Measurements from ENCODE around the gene SNRPA1.
A peak's percentile ranks its signal among the peaks of the same experiment; 100 is the strongest.

Gene SNRPA1

DNA sequence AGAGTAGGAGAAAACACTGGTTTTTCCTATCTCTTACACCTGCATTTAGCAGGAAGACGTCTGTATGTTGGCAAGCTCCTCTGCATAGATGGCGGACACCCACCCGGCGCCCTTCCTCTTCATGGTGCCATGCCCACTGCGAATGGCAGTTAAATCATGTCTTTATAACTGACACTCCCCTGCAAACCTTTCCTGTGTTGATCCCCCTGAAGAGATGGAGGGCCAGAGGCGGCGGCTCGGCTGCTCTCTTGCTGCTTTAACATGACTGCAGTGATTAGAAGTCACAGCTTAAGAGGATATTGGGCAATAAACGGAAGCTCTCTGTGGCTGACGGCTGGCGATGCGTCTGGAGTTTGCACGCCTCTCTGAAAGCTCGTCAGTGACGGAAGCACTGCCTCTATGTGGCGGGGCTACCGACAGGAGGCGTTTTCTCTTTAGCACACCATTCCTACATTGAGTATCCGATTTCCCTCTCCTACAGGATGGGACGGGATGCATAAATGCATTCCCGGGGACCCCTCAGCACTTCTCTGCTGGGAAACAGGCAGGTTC lies 25.5 kb upstream of the SNRPA1 start:
- peak; percentile 15 for DNase-seq (ENCODE audit: low read depth, low spot score)

- no peak for DNase-seq (ENCODE audit: low read depth, low spot score)
Observed at GRCh38 chr15:101318839-101319238, 23.8 kb upstream of the SNRPA1 start.

DNA sequence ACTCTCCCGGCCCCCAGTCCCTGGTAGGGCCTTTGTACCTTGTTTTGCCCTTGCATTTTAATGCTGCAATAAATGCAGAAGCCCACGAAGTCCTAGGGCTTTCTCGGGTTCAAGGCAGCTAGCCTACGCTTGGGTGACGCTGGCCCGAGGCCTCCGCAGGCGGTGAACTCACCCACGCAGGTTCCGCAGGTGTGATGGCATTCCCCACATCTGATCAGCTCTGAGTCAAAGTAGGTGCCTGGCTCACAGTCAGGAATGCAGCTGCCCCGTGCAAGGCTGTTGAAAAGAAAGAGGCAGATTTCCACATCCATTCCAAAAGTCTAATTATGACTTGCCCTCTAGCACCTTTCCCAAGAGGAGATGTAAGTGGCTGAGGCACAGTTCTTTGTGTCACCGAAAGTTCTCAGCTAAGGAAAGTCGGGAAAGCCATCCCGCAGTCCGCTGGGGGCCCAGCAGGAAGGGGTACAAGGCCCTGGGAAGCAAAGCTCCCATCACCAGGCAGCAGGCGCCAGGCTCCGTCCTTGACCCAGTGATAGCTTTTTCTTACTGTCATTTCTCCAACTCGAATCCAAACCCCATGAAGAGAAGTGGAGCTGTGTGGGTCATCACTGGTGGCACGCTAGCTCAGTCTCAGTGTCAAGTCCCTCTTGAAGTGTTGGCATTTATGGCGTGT lies 23.2 kb upstream of the SNRPA1 start:
- DNase-seq (ENCODE audit: low read depth, low spot score): no peak

DNA sequence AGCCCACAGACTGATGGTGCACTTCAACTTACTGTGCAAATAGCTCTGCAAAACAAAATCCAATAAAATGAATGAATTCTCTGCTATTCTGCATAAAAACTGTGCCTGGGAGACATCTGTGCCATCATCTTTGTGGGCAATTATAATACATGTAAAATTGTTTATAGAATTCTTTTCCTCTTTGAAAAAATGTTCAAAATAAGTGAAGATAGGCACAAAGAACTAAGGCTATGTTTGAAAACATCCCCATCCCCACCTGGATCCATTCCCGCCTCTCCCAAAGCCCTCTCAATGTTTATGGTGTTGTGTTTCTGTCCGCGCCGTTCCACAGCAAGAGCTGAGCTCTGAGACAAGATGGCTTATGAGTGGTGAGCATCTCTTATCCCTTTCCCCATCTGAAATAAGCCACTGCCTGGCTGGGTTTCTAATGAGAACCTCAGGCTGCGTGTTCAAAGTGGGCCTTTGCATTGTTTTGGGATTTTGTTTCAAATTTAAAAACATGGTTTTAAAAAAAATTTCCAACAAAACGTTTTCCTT lies 22.4 kb upstream of the SNRPA1 start:
- no peak for DNase-seq (ENCODE audit: low read depth, low spot score)

GRCh38 chr15:101316529-101316928 lies 21.5 kb upstream of the SNRPA1 start:
- no peak for DNase-seq (ENCODE audit: low read depth, low spot score)

- no peak for DNase-seq (ENCODE audit: low read depth, low spot score)
Observed at GRCh38 chr15:101315736-101316135, 20.7 kb upstream of the SNRPA1 start.

DNA sequence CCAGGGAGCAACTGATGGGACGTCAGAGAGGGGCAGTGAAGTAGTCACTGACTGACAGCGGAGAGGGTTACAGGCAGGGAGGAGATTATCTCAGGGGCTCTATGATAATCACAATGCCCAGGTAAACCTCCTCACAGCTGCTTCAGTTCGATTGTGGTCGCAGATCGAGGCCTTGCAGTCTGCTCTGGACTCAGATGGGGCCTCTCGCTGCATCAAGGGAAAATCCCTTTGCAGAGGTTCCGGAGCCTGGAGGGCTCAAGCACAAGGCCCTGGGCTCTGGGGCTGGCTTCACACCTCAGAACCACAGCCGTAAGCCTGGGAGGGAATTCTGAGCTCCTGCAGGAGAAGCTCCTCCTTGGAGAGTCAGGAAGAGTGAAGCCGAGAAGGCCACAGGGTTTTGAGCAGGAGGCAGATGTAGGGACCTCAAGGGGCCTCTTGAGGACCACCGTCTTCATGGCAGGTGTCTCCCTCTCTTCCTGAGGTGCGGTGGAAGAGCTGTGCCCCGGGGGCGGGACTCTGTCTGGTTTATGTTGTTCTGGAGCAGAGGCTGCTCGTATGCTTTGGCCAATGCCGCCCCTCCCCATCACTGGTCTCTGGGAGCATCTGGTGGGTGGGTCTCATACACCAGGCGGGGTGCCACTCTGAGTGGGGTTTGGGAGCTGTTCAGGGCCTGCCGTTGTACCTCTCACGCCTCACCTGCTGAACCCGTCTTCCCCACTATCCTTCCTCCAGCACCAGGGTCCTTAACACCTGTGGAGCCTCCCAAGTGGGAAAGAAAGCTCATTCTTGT lies 19.5 kb upstream of the SNRPA1 start:
- DNase-seq (ENCODE audit: low read depth, low spot score): no peak

DNA sequence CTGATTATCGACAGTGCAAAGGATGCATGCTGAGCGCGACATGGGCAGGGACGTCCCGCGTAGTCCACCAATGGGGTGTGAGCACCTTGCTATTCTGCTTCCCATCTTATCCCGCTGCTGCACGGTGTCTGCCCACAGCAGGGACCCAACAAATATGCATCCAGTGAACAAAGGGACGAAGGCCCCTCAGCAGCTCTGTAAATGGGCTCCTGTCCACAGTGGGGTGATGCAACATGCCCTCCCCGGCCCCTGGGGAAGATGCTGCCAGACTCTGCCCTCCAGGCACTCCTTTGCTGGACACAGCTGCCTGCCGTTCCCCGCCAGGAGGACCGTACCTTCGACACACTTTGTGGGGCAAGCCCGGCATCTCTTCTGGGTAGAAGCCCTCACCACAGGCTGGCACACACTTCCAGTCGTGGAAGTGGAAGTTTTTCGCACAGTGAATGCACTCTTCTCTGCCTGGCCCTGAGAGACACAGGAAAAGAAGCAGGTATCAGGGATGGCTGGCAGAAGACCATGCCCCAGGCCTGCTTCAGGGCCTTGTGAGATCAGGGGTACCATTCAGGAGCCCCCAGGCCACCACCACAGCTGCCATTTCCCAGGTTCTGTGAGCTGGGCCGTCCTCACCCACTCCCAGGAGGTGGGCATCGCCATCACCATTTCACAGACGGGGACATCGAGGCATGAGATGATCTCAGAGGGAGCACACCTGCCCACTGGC lies 18.2 kb upstream of the SNRPA1 start:
- no peak for DNase-seq (ENCODE audit: low read depth, low spot score)

DNA sequence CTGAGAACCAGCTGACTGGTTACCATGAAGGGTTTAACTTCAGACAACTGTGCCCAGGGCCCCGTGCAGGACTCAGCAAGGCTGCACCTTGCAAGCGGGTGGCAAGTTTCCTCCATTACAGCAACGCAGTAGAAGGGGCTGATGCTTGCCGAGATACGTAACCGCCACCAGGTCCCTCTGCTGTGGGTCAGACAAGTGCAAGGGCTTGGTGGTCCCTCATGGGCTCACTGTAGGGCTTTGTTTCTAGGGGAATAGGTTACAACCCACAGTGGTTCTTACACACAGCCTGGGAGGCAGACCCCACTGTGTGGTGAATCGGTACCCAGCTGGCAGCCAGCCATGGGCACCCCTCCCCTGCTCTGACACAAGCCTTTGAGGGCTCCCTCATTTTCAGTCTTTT lies 15.5 kb upstream of the SNRPA1 start:
- DNase-seq (ENCODE audit: low read depth, low spot score): no peak

GRCh38 chr15:101310161-101310480 lies 15.1 kb upstream of the SNRPA1 start:
- DNase-seq (ENCODE audit: low read depth, low spot score): no peak

GRCh38 chr15:101309436-101310160 lies 14.6 kb upstream of the SNRPA1 start:
- no peak for DNase-seq (ENCODE audit: low read depth, low spot score)

- no peak for DNase-seq (ENCODE audit: low read depth, low spot score)
Observed at GRCh38 chr15:101308604-101309435, 13.8 kb upstream of the SNRPA1 start.

DNA sequence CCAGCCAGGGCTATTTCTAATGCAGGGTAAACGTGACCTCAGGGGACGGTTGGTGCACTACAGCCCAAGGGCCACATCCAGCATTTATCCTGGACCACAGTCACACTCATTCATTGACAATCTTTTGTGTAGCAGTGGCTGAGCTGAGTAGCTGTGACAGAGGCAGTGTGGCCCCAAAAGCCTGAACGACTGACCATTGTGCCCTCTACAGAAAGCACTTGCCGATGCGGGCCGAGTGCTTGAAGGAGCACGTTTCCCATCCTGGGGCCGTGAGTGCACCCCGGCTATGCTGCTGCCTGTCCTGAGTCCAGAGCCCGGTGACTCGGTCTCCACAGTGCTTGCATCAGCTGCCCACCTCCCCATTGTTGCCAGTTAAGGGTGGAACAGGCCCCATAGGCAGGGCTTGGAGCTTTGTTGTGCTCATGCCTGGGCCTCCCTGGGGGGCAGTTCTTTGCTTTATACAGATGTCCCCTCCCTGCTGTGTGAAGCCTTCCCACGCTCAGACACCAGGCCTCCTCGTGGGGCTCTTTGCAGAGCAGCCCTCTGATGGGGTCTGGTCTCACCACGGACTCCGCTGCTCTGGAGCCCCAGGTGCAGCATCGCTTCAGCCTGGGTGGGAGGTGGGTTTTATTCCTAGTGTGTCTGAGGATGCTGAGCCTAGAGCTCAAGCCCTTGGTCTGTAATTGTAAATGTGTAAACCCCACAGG lies 13.0 kb upstream of the SNRPA1 start:
- DNase-seq (ENCODE audit: low read depth, low spot score): no peak

- DNase-seq (ENCODE audit: low read depth, low spot score): no peak
Observed at GRCh38 chr15:101307048-101307896, 12.2 kb upstream of the SNRPA1 start.

DNA sequence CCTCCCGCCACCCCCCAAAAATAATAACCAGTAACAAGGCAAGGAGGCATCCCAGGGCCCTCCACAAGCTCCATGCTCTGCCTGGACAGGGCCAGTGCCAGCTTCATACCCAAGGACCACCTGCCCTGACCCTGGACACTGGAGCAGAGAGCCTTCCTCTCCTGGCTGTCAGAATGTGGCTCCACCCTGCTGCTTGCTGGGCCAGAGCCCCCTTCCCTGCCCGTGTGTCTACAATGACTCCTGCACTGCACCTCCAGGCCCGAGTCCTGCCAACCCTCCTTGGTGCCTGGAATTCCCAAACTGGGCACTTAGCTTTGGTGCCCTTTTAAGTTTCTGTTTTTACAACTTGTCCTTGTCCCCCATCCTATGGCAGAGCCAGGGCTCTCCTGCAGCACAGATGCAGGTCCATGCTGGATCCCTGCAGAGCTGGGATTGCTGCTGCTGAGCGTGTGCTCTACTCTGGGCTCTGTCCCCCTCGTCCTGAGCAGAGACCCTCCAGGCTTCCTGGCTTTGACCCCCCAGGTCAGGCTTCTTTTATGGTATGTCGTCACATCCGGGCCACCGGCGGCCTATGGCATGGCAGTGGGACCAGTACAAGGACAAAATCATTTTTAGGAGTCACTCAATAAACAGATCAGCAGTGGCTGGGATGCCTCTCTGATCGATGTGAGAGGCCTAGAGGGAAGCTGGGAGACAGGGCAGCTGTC lies 11.4 kb upstream of the SNRPA1 start:
- no peak for DNase-seq (ENCODE audit: low read depth, low spot score)

- no peak for DNase-seq (ENCODE audit: low read depth, low spot score)
Observed at GRCh38 chr15:101305820-101306255, 10.8 kb upstream of the SNRPA1 start.

DNA sequence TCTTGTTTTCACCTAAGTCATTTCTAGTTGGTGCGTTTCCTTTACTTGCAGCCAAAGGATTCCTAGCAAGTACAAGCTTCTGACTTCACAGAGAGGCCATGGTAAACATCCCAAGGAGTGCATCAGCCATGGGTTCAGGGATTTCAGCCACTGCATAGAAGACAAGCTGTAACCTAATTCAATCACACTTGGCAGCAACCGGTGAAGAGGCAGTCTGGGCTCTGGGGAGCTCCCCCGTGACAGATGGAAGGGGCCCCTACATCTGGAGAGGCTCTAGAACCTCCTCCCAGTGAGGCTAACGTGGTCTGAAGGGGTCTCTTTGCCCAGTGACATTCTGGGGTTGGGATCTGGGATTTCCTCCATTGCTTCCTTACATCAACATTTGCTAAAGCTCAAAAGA lies 8.4 kb upstream of the SNRPA1 start:
- no peak for DNase-seq (ENCODE audit: low read depth, low spot score)

Data from activated CD4-positive, CD25-positive, alpha-beta regulatory T cell treated with anti-CD3 and anti-CD28 coated beads, Interleukin-2, amount 50 U/mL, for 16 hours (primary cell).